Measurements from ENCODE around the gene SELPLG.
"Not testable (repeated sequence)": the region's sequence is repeated elsewhere in the genome, so short reads cannot be mapped to it uniquely, and the experiment has no call there.

Gene SELPLG

DNA sequence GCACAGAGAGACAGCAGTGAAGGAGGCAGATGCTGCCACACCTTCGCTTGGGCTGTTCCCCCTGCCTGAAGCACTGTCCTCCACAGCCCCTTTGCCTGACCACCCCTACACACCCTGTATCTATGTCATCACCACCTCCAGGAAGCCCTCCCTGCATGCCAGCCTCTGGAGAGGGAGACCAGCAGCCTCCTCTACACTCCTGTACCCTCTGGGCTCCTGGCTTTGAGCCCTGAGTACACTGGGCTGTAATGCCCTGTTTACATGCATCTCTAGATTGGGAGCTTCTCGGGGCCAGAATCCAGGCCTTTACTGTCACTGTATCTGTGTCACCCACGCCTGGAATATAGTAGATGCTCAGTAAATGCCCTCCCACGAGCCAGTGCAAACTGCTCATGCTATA, 30.0 kb downstream of the SELPLG start:
- DNase-seq (ENCODE audit: low spot score), result no peak

DNA sequence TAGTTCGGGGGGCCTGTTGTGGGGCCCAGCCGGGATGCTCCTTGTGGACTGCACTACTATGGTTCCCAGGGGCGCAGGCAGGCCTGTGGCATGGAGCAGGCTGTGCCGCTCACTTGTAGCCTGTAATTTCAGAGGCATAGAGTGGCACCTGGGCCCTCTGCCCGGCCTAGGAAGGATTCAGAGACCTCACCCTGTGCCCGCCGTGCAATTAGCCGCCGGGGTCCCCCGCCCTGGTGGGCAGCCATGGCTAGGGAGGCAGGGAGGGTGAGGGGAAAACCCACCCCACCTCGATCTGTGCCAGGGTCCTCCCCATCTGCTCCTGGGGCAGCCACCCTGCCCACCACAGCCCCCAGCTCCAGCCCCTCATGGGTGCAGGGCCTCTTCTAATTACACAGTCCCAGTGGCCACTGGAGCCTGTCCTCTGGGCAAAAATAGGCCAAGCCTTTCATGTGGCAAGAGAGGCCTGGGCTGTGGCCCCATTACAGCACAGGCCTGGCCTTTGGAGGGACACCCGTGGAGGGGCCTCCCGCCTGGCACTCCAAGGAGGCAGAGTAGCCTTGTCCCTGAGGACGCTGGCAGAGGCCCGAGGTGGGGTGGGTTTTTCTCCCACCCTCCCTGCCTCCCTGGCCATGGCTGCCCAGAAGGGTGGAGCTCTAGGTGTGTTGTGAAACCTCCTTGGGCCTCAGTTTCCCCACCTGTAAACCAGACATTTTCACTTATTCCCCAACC, 30.6 kb downstream of the SELPLG start:
- no peak for DNase-seq (ENCODE audit: low spot score)

DNA sequence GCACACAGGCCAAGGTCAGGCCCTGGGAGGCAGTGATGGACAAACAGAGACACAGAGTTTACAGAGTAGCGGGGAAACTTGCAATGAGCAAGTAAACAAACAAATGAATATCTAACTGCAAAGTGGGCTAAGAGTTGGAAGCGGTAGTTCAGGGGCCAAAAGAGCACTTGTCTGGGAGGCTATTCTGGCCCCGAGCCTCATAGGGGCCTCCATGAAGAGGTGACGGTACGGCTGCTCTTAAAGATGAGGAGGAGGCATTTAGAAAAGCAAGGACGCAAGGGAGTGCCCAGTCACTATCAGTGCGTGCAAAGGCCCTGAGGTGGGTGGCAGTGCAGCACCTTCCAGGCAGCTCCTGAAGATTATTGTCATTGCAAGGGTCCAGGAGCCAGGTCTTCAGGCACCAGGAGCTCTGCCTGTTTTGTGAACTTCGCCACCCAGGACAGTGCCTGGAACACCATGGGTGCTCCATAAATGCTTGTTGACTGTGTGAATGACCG, 31.4 kb downstream of the SELPLG start:
- DNase-seq (ENCODE audit: low spot score), result no peak

DNA sequence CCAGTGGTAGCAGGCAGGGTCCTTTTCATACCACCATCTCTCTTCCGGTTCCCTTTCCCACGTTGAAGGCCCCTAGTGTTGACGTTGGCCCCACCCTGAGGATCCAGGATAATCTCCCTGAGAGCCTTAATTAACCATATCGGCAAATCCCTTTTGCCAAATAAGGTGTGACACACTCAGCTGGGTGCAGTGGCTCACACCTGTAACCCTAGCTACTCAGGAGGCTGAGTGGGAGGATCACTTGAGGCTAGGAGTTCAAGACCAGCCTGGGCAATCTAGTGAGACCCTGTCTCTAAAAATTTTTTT, 33.0 kb downstream of the SELPLG start:
- DNase-seq (ENCODE audit: low spot score), result no peak

DNA sequence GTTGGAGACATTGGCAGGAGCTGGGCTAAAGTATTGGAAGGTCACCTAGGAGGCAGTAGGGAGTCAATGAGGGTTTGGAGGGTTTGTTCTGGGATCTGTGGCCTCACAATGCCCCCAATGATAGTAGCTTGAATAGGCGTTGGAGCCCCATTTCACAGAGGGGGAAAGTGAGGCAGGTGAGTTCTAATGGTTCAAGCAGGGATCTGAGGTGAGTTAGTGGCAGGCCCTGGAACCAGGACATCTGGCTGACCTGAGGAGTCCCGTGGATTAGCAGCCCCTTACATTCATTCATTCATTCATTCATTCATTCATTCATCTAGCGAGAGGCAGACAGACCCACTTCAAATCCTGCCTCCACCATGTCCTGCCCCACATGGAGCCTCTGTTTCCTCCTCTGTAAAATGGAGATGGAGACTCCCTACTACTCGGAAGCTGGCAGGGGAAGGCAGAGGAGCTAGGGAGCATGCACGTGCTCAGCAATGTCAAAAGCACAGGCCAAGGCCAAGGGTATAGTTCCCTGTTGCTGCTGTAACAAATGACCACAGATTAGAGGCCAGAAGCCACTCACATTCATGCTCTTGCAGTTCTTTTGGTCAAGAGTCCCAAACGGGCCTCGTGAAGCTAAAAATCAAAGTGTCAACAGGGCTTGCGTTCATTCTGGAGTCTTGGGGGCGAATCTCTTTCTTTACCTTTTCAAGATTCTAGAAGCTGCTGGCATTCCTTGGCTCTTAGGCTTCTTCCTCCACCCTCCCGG, 33.6 kb downstream of the SELPLG start:
- no peak for DNase-seq (ENCODE audit: low spot score)

DNA sequence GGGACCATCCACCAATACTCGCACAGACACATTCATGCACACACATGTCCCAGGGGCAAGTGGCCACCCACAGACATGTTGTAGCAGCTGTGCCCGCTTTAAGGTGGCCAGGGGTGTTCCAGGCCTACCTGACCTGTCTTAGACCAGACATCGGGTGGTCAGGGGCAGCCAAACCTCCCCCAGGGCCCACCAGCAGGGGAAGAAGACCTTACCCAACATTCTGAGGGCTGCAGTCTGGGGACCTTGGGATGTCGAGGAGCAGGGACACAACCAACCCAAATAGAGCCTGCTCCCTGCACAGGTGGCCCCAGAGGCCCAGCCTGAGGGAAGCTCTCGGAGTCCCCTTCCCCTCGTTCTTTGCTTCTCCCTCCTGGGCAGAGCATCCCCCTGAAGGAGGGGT, 34.2 kb downstream of the SELPLG start:
- no peak for DNase-seq (ENCODE audit: low spot score)

DNA sequence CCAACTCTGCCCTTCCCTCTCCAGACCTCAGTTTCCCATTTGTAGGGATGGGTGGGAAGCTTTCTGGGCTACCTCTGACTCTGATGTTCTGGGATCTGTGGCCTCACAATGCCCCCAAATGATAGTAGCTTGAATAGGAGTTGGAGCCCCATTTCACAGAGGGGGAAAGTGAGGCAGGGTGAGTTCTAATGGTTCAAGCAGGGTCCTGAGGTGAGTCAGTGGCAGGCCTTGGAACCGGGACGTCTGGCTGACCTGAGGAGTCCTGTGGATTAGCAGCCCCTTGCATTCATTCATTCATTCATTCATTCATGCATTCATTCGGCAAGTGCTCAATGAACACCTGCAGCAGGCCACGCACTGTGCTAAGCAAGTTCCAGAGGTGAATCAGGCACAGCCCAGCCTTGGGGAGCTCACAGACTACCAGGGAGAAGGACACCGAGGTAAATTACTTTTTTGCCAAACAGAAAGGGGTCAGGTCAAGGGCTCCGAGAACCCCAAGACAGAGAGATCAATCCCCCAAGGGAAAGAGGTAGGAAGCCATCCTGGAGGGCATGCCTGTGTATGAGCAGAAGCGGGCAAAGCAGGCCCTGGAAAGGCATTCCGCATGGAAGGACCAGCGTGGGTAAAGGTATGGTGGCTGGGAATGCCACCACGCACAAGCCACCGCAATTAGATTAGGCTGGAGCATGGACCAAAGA, 35.0 kb downstream of the SELPLG start:
- DNase-seq (ENCODE audit: low spot score), result no peak

DNA sequence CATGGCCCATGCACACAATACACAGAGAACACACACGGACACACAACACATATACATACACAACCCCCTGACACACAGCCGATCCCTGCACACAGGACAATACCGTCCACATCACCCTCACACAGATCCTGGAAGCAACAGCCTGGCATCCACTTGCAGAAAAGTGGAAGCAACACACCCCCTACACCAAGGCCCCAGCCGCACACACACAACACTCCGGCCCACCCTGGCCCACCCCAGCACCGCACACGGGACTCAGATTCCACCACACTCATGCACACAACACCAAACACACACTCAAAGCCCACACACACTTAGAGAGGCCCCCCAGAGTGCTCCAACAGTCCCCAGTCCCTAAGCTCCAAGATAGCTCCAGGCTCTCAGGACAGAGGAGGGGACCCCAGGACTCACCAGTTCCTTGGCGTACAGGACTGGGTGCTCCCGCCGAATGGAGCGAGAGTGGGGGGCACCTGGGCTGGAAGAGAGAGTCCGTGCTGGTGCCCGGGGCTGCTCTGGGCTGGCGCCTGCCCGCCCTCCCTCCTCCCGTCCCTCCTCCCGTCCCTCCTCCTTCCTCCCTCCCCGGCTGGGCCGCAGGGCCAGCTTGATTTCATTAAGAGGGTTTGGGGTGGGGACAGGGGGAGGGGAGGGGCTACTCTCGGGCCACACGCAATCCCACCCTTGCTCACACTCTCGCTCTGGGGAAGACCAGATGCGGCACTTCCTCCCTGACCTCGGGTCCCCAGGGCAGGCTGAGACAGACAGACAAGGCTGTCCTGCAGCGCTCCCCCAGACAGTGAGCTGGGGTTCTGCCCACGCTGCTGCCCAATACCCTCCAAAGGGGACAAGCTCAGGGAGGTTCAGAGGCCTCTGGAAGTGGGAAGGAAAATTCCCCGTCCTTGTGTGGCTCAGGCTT, 35.9 kb downstream of the SELPLG start, which contains the start of gene TMEM119:
Gene TMEM119, minus strand, starts transcription at position 526 of the 913 bp plus-strand sequence. CDS start 5,701 bp downstream, outside the sequence.
- DNase-seq (ENCODE audit: low spot score), result no peak

DNA sequence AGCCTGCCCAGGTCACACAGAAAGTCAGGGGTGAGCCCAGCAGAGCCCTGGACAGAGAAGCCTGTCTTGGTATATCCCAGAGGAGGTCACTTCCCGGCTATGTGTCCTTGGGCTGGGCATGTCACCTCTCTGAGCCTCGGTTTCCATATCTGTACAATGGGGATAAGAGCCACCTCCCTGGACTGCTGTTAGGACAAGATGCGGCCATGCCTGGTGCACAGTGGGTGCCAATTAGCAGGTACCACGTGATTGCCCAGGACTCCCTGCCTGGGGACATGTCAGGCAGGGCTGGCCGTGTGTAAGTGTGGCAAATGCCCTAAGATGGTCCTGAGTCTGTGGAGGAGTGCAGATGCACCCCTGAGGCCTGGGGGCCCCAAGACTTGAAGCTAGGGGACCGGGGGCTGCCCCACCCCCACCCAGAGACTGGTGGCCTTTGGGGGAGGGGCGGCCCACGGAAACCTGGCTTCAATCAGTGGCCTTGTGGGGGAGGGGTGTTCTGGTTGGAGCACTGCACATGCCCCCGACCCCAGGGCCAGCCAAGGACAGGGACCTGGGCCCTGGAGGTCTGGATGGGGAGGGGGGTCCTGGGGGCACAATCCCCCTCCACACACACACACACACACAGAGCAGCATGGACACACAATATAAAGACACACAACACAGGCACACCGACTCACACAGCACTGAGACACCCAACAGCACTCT, 36.7 kb downstream of the SELPLG start:
- DNase-seq (ENCODE audit: low spot score), result no peak

DNA sequence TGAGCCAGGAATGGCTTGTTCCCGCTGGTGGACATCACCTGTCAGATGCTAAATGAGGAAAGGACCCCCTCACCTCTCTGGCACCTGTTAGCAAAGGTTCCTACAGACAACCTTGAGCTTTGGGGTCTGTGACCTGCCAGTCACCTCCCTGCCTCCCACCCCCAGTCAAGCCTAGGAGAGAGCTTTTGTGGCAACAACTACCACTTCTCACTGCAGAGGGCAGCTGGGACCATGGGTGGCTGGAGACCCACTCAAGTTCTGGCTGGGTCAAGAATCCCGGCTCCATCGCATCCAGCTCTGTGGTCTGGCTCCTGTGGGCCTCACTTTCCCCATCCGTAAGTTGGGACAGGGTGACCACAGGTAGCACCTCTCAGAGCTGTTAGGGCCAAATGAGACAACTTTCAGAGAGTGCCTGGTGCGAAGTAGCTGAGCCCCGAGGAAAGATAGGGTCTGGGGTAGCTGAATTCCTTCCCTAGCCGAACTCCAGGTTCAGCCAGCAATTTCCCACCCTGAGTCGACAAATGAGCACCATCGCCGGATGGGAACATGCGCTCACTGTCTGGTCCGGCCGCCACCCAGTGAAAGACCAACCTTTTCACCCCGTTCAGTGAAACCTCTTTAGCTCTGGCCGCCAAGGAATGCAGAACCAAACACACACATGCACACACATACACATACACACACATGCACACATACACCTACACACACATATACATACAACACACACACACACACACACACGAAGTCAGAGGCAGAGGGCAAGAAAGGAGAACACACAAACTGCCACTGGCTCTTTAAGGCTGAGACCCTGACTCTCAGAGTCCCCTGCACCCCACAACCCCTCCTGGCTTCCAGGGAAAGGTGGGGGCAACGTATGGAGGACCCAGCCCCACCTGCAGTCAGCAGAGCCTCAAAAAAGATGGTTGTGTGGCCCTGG, 37.7 kb downstream of the SELPLG start:
- no peak for DNase-seq (ENCODE audit: low spot score)

DNA sequence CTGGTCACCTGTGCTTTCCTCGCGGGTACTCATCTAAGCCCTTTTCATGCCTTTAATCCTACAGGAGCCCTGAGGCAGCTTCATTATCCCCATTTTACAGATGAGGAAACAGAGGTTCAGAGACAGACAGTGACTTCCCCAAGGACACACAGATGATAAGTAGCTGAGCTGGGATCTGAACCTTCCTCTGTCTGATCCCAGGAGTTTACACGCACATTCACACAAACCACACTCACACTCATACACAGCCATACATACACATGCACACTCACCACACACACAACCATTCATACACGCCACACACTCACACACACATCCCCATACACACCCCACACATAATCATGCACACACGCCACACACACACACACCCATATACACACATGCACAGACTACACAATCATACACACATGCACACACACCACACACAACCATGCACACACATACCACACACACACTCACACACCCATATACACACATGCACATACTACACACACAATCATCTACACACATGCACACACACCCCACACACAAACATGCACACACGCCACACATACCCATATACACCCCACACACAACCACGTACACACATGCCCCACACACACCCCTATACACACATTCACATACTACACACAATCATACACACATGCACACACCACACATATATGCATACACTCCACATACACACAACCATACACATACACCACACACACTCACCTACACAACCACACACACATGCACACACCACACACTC, 38.6 kb downstream of the SELPLG start:
- DNase-seq (ENCODE audit: low spot score), result no peak

DNA sequence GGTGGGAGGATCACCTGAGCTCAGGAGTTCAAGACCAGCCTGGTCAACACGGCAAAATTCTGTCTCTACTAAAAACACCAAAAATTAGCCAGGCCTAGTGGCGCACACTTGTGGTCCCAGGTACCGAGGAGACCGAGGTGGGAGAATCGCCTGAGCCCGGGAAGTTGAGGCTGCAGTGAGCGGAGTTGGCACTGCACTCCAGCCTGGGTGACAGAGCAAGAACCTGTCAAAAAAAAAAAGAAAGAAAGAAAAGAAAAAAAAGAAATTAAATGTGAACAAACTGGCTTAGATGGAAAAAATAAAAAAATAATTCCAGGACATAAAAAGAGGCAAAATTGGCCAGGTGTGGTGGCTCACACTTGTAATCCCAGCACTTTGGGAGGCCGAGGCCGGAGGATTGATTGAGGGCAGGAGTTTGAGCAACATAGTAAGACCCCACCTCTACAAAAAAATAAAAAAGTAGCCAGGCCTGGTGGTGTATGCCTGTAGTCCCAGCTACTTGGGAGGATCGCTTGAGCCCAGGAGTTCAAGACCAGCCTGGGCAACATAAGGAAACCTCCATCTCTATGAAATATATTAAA, 39.3 kb downstream of the SELPLG start:
- DNase-seq (ENCODE audit: low spot score), result no peak

DNA sequence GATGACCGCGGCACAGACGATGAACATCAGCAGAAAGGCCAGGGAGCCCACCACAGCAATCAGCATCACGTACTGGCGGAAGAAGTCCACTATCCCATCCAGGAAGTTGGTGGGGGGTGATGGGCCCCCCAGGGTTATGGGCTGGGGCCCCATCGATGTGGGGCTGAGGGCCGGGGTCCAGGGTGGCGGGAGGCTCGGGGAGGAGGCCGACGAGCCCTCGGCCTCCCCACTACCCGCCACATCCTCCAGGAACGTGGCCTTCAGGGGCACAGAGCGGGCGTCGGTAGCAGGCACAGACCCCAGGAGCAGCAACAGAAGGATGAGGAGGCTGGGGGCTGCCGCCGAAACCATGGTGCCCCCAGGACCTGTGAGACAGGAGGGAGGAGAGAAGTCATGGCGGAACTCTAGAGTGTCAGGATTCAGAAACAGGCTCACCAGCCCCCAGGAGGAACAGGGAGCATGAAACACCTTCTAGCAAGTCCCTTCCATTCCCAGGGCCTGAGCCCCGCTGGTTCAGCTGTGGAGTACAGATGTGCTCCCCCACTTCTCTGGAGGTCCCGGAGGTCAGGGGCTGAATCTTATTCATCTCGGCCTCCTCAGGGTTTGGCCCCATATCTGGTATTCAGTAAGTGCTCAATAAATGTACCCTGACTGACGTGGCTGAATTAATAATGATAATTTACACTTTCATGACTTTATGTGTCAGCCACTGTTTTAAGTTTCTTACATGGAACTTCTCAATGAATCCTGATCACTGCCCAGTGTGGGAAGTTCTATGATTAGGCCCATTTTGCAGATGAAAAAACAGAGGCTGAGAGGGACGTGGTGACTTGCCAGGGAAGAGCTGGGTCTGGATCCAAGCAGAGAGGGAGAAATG, 41.4 kb downstream of the SELPLG start:
- DNase-seq (ENCODE audit: low spot score), result no peak

DNA sequence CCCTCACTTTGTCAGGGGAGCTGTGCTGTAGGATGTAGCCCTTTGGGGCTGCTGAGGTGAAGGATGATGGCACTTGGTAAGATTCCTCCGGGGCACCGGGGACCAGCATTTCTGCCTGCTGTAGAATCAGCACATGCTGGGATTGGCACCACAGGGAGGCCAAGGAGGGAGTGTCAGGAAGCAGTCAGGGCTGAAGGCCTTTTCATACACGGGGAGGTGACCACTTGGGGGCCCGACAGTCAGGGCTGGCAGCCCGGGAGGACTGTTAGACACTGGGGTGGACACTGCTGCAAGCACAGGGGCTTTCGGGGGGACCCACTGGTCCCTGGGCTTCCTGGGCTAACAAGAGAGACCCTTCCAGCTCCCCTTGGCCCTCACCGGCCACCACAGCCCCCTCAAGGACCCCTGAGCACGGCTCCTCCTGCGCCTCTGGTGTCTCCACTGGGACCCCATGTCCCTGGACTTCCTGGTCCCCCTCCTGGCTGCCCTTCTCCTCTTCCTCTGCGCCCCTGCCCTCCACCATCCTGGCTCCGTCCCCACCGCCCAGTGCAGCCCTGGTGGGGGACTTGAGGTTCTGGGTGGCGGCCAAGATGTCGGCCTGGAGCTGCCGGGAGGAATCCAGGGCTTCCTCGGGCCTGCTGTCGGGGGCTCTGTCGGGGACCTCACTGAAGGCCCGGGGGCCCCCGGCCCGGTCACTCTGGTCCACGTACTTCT, 42.3 kb downstream of the SELPLG start:
- no peak for DNase-seq (ENCODE audit: low spot score)

DNA sequence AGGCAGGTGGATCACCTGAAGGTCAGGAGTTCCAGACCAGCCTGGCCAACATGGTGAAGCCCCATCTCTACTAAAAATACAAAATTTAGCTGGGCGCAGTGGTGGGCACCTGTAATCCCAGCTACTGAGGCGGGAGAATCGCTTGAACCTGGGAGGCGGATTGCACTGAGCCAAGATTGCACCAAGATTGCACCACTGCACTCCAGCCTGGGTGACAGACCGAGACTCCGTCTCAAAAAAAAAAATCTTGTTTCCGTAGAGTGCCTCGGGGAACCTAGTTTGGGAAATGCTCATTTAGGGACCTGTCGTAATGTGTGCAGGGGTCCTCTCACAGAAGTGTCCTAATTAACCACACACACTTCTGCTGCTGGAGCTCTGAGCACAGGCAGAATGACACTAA, 43.2 kb downstream of the SELPLG start:
- not testable (repeated sequence) for DNase-seq (ENCODE audit: low spot score)

DNA sequence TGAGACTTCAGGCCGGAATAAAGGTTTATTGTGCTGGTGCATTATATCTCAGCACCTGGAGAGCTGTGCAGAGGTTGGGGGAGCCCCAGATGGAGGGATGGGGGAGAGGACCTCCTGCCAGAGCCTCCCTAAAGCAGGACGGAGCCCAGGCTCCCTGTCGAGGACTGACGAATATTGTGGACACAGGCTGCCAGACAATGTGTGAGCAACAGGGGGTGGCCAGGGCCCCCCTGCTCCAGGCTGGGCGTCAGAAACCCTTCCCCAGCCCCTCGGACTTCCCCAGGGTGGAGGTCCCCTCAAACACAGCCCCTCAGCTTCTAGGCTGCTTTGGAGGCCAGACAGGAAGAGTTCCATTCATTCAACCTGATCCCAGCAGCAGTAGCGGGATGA, 43.9 kb downstream of the SELPLG start:
- DNase-seq (ENCODE audit: low spot score), result no peak
